ENCODE results near the gene DAB1. TPM values are rescaled to one million over a fixed set of nuclear protein-coding genes. Genes with fewer than 3 reads are reported as not detected.
A peak's percentile ranks its signal among the peaks of the same experiment; 100 is the strongest.

Gene DAB1
- total and polyA plus RNA-seq, 10 of the 15 experiments (the other 5 are each of a cell fraction or from before 2014, with no cell fraction given): 0.02 to 0.10 (median 0.03) TPM; not detected in 5

GRCh38 chr1:57061369-57061768 lies 362.5 kb downstream of the DAB1 start:
- BruUV-seq (replicated peaks): no TSS peak

More at GRCh38 chr1:57061369-57061768, 362.5 kb downstream of the DAB1 start:
- Histone ChIP-seq H3K27ac (ENCODE audit: control insufficient read depth, insufficient read depth) (no peak overlapping the region), H3K4me1 (ENCODE audit: control insufficient read depth, insufficient read depth, low read length) (no peaks in the 10 kb centered on the region), H3K27me3 (replicated peaks in 1 of 2; ENCODE audit: control insufficient read depth in 2 of 2, insufficient read depth in 2 of 2, low read length in 1 of 2) (no peaks in the 10 kb centered on the region; a peak in 1 of 4 replicates), H3K79me2 (ENCODE audit: control insufficient read depth, insufficient read depth, low read length) (no peaks in the 10 kb centered on the region), H3K36me3 (ENCODE audit: control insufficient read depth in 2 of 2, insufficient read depth in 2 of 2, low read length in 1 of 2) (no peaks in the 10 kb centered on the region), H3K4me3 (no peak overlapping the region), H3K9me3 (replicated peaks; ENCODE audit: control insufficient read depth, insufficient read depth, low read length) (no peaks in the 10 kb centered on the region), H2AFZ (ENCODE audit: control insufficient read depth, low read depth, low read length) (no peak overlapping the region), H3K9ac (ENCODE audit: control insufficient read depth, insufficient read depth, low read length) (no peak overlapping the region), H3K4me2 (ENCODE audit: control insufficient read depth, insufficient read depth) (no peak overlapping the region), H4K20me1 (ENCODE audit: control insufficient read depth, insufficient read depth) (no peaks in the 10 kb centered on the region)
- ChIA-PET RAD21 (ENCODE audit: unreplicated experiment) (interaction anchor here (1.3 kb wide), 1 partner anchor 230 kb away, joined by 4 read pairs; no protein-coding TSS in a partner anchor), CTCF (interaction anchor here (0.7 to 1.0 kb wide), 2 partner anchors 231 to 1600 kb away, joined by 3 read pairs; no protein-coding TSS in a partner anchor), POLR2A (no interaction called here), SMC1A (ENCODE audit: uncharacterized antibody, unreplicated experiment) (interaction anchor here (0.7 to 1.5 kb wide), 3 partner anchors 15 to 231 kb away, joined by 3 to 4 read pairs (median 3); no protein-coding TSS in a partner anchor)
- in situ Hi-C loops (cut with MboI) (no loop called here), intact Hi-C loops (cut with micrococcal nuclease; ENCODE audit: unreplicated experiment) (no loop called here)
- DNase-seq (ENCODE audit: low read depth, low spot score) (no peak), ATAC-seq (no peak), FAIRE-seq (no peak)
- WGBS (ENCODE audit: insufficient coverage, insufficient replicate concordance, low lambda C conversion rate, missing lambda C conversion rate): 0% methylated on average over 1 of the region's 1 CpG
- TF ChIP-seq CTCF (IDR thresholded peaks at IDR 0.05 in 2 of 3, conservative IDR thresholded peaks at IDR 0.05 in 1 of 3; ENCODE audit: control insufficient read depth in 2 of 3, extremely low read depth in 1 of 3, insufficient read depth in 1 of 3, low read depth in 3 of 3, low read length in 3 of 3) (peak in 2 of 3 experiments; percentile 3 to 8; a peak in 1 of 6 replicates), KDM1A (IDR thresholded peaks at IDR 0.05; ENCODE audit: borderline replicate concordance) (no peak)
